ENCODE data around the gene PLEKHA4.
"Not testable (repeated sequence)": the region's sequence is repeated elsewhere in the genome, so short reads cannot be mapped to it uniquely, and the experiment has no call there.

PLEKHA4 gene

GRCh38 chr19:48868114-48868886 lies at the start of gene PLEKHA4:
TSS of gene PLEKHA4 (minus strand) at chr19:48868617. CDS start at chr19:48867620, 997 bp downstream.
- FAIRE-seq: no peak

GRCh38 chr19:48918071-48918470 lies 49.7 kb upstream of the PLEKHA4 start:
- no peak for FAIRE-seq

DNA sequence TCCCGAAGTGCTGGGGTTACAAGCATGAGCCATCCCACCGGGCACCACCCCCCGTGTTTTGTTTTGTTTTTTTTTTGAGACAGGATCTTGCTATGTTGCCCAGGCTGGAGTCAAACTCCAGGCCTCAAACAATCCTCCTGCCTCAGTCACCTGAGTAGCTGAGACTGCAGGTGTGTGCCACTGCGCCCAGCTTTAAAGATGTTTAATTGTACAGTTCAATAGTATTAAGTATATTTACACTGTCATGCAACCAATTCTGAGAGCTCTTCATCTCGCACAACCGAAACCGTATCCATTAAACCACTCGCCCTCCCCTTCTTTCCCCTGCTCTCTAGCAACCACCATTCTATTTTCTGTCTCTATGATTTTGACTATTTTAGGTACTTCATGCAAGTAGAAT lies 47.3 kb upstream of the PLEKHA4 start:
- FAIRE-seq: no peak

GRCh38 chr19:48914181-48914580 lies 45.8 kb upstream of the PLEKHA4 start:
- FAIRE-seq: no peak

GRCh38 chr19:48913114-48913889 lies 44.9 kb upstream of the PLEKHA4 start:
- no peak for FAIRE-seq

GRCh38 chr19:48910803-48911202 lies 42.4 kb upstream of the PLEKHA4 start:
- no peak for FAIRE-seq

GRCh38 chr19:48909424-48910077 lies 41.1 kb upstream of the PLEKHA4 start:
- not testable (repeated sequence) for FAIRE-seq

DNA sequence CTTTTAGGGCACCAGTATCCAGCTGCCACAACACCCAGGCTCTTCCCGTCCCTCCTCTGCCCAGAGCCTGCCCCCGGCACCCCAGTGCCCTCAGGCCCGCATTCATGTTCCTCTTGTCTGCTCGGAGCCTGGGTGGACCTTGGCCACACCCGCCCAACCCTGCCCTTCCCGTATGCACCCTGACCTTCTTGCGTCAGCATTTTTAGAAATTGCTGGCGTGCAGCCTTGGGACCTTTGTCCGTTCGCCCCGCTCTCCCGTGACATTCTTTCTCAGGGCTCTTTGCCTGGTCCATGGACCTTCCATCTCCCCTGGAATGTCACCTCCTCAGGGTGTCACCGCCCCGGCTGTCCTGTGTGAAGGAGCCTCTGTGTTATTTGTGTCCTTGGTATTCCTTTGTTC lies 39.3 kb upstream of the PLEKHA4 start:
- no peak for FAIRE-seq

DNA sequence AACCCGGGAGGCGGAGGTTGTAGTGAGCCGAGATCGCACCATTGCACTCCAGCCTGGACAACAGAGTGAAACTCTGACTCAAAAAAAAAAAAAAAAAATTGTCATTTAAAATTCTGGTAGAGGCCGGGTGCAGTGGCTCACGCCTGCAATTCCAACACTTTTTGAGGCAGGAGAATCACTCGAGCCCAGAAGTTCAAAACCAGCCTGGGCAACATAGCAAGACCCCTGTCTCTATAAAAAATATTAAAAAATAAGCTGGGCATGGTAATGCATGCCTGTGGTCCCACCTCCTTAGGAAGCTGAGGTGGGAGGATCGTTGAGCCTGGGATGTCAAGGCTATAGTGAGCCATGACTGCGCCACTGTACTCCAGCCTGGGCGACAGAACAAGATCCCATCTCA lies 37.9 kb upstream of the PLEKHA4 start:
- no peak for FAIRE-seq

GRCh38 chr19:48905664-48906063 lies 37.2 kb upstream of the PLEKHA4 start:
- no peak for FAIRE-seq

DNA sequence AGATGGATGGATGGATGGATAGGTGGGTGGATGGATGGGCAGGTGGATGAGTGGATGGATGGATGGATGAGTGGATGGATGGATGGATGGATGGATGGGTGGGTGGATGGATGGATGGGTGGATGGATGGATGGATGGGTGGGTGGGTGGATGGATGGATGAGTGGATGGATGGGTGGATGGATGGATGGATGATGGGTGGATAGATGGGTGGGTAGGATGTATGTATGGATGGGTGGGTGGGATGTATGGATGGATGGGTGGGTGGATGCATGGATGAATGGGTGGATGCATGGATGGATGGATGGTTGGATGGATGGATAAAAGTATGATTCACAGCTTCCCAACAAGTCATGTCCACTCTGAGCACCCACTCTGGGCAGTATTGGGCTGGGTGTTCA lies 35.4 kb upstream of the PLEKHA4 start:
- not testable (repeated sequence) for FAIRE-seq

- not testable (repeated sequence) for FAIRE-seq
These were observed 33.9 kb upstream of the PLEKHA4 start for GRCh38 chr19:48902291-48902690.

GRCh38 chr19:48900477-48901406 lies 32.3 kb upstream of the PLEKHA4 start:
- FAIRE-seq: peak; percentile 47

- peak; percentile 99 for FAIRE-seq
These were observed 31.5 kb upstream of the PLEKHA4 start, which contains the start of gene NUCB1 for GRCh38 chr19:48899781-48900476. TSS of gene NUCB1 (plus strand) at chr19:48900312. CDS start at chr19:48900797, 485 bp downstream.

DNA sequence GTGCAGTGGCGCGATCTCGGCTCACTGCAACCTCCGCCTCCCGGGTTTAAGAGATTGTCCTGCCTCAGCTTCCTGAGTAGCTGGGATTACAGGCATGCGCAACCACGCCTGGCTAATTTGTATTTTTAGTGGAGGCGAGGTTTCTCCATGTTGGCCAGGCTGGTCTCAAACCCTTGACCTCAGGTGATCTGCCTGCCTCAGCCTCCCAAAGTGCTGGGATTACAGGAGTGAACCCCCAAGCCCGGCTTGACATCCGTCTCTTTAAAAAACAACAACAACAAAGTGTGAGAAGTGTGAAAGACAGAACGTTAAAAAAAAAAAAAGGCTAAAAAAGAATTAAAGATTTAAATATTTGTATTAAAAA lies 31.0 kb upstream of the PLEKHA4 start:
- FAIRE-seq: not testable (repeated sequence)

- FAIRE-seq: no peak
These were observed 28.8 kb upstream of the PLEKHA4 start for GRCh38 chr19:48897181-48897580.

DNA sequence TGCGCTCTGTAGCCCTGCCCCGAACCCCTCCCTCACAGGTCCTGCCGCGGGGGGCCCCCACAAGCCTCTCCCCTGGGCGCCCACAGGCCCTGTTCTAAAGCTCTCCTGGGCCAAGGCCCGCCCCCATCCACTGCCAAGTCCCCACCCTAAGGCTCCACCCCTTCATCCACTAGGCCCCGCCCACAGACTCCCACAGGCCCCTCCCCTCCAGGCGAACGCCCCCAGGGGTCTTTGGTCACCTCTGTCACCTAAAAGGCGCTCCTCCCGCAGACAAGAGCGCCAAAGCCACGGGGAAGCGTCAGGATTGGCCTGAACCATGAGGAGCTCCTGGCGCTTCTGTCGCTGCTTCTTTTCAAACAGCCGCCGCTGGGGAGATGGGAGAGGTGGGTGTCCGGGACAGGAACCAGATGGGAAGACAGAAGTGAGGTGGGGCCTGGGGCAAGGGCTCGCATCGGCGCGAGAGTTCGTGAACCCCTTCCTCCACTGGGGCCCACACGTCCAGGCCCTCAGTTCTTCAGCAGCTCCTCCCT lies 27.8 kb upstream of the PLEKHA4 start:
- no peak for FAIRE-seq

DNA sequence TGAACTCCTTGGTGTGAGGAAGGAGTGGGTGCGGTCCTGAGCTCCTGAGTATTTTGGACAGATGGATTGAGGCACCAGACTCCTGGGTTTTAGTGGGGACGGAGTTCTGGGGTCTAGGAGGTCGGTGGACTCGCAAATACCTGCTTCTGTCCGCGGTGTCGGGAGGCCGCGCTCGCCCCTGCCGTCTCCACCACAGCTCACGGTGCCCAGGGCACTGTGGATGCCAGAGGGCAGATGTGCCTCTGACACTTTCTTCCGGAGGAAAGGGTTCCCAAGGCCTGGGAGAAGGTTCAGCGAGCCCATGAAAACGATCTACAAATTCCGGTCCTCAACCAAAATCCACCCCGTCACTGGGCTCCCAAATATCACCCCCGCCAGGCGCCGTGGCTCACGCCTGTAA lies 26.8 kb upstream of the PLEKHA4 start:
- no peak for FAIRE-seq

DNA sequence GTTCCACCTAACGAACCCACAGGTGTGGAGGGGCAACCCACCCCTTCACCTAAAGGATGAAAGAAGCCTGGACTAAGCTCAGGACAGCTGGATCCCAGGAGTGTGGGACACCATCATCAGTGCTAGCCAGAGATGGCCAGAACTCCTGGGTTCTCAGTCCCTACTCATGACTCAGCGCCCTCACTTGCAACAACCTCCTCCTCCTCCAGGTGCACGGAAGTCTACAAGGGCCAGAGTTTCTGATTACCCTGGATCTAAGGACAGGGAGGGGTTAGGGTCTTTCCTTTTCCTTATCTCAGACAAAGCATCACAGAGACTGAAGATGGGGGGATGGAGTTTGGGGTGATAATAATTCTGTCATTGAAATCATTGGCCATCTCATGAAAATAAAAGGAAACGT lies 22.1 kb upstream of the PLEKHA4 start:
- no peak for FAIRE-seq

- not testable (repeated sequence) for FAIRE-seq
These were observed 21.1 kb upstream of the PLEKHA4 start for GRCh38 chr19:48889496-48889895.

DNA sequence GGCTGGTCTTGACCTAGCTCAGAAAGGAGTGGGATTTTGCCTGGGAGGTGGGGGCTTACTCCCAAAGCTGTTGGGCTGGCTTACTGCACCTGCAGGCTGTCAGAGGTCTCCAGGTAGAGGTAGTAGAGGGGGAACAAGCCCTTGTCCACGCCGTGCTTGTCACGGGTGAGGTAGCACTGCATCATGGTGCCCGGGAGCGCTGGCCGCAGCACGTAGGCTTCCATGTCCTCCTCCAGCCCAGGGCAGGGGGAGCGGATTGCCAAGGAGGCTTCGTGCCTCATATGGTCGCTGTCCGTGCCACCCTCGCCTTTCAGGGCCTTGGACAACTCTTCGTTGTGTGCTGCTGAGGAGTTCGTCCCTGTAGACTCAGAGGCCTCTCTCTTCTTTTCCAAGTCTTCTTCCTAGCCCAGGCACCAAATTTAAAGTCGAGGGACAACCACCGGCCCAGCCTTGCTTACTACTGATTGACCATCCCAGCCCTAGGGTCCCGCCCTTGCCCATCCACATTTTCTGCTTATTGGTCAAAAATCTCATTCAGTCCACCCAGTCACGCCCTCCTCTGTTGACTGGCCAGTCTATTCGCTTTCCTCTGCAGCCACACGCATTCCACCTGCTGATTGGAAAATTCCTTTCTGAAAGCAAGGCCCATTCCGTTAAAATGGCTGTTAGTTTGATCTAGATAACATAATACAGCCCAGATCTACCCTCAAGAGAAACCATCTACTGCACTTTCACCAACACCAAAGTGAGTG lies 19.6 kb upstream of the PLEKHA4 start:
- no peak for FAIRE-seq
